EH (cell line): ENCODE data around the gene AP4S1.
A peak's percentile ranks its signal among the peaks of the same experiment; 100 is the strongest.
"Not testable (repeated sequence)": the region's sequence is repeated elsewhere in the genome, so short reads cannot be mapped to it uniquely, and the experiment has no call there.

Experiments
- DNase-seq: peaks from one replicate; pipeline ENCODE4 v3.0.0-alpha.2; 2015; ENCODE audit warnings: low read depth

The AP4S1 gene

DNA sequence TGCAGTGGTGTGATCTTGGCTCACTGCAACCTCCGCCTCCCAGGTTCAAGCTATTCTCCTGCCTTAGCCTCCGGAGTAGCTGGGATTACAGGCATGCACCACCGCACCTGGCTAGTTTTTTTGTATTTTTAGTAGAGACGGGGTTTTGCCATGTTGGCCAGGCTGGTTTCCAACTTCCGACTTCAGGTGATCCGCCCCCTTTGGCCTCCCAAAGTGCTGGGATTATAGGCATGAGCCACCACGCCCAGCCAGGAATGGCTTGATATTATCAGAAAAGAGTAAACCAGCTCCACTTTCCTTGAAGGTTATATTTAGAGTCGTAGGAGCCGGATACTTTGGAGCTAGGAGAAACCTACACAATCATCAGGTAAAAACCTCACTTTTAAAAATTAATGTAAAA lies 61.0 kb downstream of the AP4S1 start:
- DNase-seq, result not testable (repeated sequence)

DNA sequence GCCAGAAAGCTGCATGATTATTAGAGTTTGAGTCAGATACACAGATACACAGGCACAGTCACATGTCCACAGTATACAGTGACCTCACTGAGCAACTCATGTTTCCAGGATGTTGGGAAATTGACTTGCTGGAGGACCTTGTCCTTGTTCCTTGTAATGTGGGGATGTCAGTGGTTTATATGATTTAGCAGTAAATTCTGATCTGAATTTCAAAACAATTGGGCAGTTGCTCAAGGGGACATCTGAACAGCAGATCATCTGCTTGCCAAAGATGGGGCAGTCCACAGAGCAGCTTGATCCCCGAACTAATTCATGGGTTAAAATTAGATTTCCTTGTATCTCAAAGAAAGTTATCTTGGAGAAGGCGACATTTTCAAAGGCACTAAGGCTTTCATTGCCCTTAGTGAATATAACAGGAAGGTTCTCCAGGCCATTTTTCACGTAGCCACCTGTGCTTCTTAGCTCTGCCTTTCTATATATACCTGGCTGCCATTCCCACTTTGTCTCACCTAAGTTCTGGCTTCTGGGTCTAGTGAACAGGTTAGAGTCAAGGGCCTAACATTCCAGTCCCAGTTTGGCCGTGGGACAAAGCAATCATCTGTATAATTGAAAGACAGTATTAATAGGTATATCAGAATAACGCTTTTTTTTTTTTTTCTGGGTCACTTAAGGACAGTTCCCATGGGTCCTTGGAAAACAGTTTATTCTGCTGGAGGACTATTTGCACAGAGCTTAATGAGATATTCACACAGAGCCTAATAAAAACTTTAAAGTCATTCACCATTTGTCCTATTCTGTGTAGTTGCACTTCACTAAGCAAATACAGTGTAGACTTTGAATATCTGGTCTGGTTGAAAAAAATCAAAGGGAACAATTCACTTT lies 65.7 kb downstream of the AP4S1 start:
- peak; percentile 89 for DNase-seq

DNA sequence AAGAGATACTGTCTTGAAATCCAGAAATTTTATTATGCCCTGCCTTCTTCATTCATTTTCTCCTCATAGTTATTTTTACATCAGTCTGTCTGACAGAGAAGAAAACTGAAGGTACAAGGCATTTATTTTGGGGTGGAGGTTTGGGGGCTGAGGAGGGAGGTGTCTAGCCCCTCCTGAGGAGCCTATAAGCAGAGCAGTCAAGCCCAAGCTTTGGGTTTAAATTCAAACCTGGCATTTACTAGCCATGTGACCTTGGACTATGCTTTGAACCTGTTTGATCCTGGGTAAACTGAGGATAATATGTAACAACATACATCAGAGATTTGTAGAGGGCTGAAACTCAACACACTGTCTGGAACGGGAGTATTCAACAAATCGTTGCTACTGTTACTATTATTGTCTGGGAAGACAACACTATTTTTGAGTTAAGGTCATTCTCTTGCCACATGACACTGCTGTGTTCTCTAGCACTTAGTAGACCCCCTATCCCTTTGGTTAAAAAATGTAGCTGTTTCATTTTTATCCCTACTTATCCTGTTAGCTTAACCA lies 66.8 kb downstream of the AP4S1 start:
- DNase-seq, result no peak

DNA sequence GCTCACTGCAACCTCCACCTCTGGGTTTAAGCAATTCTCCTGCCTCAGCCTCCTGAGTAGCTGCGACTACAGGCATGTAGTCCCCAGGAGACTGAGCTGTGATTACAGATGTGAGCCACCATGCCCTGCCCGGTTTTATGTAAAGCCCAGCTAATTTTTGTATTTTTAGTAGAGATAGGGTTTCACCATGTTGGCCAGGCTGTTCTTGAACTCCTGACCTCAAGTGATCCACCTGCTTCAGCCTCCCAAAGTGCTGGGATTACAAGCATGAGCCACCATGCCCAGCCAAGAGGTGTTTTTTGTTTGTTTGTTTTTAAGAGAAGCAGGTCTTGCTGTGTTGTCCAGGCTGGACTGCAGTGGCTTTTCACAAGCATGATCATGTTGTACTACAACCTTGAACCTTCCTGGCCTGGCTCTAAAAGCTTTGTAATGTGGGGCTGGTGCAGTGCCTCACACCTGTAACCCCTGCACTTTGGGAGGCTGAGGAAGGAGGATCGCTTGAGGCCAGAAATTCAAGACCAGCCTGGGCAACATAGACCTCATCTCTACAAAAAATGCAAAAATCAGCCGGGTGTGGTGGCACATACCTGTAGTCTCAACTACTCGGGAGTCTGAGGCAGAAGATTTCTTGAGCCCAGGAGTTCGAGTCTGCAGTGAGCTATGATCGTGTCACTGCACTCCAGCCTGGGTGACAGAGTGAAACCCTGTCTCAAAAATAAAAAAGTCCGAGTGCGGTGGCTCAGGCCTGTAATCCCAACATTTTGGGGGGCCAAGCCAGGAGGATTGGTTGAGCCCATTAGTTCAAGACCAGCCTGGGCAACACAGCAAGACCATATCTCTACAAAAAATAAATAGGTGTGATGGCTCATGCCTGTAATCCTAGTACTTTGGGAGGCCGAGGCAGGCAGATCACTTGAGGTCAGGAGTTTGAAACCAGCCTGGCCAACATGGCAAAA lies 68.7 kb downstream of the AP4S1 start:
- not testable (repeated sequence) for DNase-seq

DNA sequence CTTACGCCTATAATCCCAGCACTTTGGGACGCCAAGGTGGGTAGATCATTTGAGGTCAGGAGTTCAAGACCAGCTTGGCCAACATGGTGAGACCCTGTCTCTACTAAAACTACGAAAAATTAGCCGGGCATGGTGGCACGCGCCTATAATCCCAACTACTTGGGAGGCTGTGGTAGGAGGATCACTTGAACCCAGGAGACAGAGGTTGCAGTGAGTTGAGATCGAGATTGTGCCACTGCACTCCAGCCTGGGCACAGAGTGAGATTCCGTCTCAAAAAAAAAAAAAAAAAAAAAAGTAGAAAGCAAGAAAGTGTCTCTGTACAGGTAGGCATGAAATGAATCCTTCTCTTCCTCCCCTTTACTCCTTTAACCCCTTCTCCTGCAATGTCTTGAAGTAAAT lies 70.4 kb downstream of the AP4S1 start:
- DNase-seq, result not testable (repeated sequence)

DNA sequence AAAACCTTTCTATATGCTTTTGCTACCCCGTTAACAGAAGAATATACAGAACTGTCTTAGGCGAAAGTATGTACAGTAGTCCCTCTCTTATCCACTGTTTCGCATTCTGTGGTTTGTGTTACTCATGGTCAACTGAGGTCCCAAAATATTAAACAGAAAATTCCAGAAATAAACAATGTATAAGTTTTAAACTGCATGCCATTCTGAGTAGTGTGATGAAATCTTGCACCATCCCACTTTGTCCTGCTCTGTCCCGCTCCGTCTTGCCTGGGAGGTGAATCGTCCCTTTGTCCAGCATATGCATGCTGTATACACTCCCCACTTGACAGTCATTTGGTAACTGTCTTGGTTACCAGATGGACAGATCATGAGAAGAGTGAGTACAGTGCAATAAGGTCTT lies 70.8 kb downstream of the AP4S1 start:
- DNase-seq, result peak; percentile 53

DNA sequence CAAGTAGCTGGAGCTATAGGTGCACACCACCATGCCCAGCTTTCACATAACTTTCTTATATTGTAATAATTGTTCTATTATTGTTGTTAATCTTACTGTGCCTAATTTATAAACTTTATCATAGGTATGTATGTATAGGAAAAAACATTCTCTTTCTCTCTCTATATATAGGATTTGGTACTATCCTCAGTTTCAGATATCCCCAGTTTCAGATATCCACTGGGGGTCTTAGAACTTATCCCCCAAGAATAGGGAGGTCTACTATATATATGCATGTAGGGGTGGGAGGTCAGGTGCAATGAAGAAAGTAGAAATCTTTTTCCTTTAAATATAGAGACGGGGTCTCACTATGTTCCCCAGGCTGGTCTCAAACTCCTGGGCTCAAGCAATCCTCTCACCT lies 71.6 kb downstream of the AP4S1 start:
- DNase-seq, result no peak

DNA sequence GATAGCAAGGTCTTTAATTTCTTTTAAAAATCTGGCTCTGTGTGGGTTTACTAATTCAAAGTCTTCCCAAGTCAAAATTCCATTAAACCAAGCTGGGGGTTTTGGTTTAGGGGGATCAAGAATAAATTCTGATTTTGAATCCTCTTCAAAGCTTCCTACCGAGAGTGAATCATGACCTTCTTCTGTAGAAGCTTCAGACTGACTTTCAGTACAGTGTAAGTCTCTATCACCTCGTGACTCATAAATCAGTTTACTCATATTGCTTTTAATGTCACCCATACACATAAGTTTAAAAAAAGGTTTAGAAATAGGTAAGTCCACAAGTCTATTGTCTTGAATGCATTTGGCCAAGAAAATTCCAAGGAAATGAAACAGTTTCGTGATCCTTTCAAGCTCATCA lies 81.3 kb downstream of the AP4S1 start:
- peak; percentile 9 for DNase-seq

DNA sequence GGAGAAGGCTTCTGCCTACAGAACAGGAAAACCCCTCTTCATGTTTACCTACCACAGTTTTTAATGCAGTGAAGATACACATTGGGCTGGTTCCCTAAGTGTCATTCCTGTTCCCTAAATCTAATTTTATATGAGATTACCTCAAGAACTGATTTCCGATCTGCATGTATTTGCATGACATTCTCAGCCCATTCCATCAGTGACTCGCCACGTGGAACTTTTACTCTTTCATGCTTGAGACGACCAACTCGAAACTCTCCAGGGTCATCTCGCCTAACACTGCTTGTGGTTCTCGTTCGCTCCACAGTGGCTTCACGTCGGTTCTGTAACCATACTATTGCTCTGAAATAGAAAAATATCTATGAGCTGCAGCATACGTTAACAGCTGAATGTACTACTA lies 83.8 kb downstream of the AP4S1 start:
- no peak for DNase-seq

DNA sequence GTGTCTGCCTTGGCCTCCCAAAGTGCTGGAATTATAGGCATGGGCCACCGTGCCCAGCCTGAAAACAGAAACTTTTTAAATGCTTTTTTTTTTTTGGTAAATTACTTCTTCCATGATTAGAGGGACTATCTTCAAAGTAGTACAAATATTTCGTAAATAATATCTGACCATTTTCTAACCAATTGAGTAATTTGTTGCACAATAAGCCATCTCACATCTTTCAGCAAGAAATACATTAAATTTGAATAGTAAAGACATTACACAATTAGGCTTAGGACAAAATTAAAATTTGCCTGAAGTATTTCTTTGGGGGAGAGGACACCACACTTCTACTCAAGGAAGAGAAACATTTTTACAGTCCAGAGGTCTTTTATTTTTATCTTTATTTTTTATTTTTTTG lies 85.4 kb downstream of the AP4S1 start:
- DNase-seq, result no peak

DNA sequence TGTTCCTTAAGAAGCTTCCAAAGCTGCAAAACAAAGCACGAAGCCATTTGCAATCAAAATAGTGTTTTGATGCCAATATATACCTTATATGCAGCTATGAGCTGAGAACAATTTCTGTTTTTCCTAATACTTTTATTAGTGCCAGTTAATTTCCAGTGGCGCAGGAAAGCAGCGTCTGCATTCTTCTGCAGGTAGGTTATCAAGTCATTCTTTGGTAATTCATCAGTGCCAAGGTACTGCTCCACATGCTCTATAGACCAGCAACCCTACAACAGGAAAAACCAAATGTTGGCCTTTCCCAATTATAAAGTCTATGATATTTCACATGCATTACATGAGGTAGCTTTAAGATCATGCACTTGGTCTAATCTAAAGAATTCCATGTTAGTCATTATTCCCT lies 88.3 kb downstream of the AP4S1 start:
- no peak for DNase-seq

DNA sequence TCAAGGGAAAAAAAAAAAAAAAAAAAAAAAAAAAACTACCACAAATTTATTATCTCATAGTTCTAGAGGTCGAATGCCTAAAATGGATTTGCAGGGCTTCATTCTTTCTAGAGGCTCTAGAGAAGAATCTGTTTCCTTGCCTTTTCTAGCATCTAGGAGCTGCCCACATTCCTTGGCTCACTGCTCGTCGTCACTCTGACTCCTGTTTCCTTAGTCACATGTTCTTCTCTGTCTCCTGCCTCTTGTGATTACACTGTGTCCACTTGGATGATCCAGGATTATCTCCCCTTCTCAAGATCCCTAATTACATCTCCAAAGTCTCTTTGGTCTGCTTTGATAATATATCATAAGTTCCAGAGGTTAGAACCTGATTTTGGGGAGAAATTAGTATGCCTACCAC lies 93.4 kb downstream of the AP4S1 start:
- DNase-seq, result peak; percentile 39

DNA sequence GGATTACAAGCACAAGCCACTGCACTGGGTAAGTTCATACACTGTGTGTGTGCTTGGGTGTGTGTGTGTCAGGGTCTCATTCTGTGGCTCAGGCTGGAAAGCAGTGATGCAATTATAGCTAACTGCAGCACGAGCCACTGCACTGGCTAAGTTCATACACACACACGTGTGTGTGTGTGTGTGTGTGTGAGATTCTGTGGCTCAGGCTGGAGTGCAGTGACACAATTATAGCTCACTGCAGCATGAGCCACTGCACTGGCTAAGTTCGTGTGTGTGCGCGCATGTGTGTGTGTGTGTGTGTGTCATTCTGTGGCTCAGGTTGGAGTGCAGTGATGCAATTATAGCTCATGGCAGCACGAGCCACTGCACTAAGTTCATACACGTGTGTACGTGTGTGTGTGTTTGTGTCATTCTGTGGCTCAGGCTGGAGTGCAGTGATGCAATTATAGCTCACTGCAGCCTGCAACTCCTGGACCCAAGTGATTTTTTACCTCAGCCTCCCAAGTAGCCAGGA lies 96.7 kb downstream of the AP4S1 start:
- peak; percentile 6 for DNase-seq

DNA sequence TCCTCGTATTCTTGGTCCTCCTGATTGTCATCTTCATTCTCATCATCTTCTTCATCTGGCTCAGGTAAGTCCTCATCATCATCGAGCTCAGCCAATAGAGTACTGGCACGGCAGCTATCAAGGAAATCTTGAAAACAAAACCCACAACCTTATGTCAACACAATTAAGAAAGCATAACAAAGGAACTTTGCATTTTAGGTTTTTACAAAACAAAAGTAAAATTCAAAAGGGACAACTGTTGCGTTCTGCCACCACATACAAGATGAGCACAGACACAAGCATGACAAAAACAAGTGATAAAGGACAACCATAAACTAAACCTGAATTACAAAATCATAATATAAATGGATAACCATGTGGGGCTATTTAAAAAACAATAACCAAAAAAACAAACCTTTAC lies 97.5 kb downstream of the AP4S1 start:
- no peak for DNase-seq

DNA sequence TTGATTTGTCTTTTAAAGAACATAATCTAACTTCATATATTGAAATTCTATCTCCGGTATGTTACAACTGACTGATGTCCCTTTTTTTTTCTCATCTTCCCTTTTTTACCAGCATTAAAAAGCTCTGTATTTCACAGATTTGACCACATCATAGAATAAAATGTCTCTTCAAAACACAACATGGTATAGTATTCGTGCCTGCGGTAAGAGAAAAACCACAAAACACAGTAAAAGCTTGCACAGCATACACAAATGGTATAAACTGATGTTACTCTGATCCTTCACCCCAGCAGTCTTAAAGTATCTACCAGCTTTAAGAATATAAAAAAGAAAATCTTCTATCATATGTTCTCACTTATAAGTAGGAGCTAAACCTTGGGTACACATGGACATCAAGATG lies 98.7 kb downstream of the AP4S1 start:
- no peak for DNase-seq

DNA sequence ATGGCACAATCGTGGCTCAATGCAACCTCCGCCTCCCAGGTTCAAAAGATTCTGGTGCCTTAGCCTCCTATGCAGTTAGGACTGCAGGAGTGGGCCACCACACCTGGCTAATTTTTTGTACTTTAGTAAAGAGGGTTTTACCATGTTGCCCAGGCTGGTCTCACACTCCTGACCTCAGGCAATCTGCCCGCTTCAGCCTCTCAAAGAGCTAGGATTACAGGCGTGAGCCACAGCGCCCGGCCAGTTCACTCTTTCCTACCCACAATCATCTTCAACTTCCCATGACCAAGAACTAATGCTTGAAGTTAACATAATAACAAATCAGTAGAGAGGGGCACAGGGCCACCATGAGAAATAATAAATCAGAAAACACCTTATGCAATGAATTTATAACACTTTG lies 99.8 kb downstream of the AP4S1 start:
- DNase-seq, result no peak

DNA sequence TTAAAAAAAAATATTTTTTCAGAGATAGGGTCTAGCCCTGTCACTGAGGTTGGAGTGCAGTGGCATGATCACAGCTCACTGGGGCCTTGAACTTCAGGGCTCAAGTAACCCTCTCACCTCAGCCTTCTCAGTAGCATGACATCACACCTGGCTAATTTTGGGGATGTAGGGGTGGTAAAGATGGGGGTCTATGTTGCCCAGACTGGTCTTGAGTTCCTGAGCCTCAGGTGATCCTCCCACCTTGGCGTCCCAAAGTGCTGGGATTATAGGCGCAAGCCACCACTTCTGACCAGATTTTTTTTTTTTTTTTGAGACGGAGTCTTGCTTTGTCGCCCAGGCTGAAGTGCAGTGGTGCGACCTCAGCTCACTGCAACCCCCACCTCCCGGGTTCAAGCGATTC lies 101.2 kb downstream of the AP4S1 start:
- no peak for DNase-seq

DNA sequence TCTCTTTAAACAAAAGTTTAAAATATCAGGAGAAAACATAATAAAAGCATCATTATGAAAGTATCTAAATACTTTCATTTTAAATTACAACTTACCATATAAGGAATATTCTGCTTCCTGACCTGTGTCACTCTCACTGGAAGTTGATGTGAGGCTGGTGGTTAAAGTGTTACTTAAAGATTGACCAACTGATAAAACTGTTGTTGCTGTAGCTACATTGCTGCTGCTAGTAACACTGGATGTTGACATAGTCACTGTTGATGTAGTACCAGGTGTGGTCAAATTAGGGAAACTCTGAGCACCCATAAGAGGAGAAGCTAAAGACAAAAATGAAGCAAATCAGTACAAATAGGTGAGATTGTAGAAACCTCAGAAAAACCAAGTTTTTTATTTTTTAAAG lies 102.2 kb downstream of the AP4S1 start:
- DNase-seq, result peak; percentile 7

DNA sequence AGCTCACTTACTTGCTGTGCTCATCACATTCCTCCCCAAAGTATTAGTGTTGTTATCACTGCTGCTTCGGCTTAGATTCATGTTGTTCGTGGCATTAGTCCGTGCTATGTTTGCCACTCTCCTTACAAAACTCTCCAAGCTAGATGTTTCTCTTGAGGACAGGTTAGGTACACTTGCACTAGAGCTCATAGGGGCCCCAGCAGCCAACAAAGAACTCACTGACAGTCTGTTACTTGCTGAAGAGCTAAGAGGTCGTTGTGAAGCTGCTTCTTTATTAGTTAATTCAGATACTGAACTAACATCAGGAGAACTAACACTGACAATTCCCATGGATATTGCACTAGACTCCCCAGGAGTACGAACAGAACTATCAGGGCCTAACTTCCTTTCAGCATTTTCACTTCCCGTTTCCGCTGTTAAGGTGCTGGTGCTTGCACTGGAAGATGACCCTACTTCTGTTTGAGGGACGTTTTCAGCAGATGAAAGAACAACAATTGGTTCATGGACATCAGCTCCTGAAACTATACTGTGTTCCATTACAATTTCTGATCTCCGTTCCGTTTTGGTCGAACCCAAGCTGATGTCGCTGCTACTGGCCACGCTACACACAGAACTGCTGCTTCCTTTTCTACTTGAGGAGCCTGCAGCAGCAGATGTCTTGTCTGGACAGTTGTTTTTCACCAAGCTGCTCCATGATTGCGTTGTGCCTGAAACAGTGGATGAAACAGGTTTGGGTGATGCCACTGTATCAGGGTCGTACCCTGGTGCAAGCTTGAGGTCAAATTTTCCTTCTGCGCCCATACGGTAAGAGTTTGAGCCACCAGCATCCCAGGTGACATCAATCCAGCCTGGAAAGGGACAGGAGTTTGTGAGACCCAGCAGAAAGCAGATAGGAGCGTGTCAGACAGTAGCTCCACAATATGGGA lies 103.4 kb downstream of the AP4S1 start:
- no peak for DNase-seq

DNA sequence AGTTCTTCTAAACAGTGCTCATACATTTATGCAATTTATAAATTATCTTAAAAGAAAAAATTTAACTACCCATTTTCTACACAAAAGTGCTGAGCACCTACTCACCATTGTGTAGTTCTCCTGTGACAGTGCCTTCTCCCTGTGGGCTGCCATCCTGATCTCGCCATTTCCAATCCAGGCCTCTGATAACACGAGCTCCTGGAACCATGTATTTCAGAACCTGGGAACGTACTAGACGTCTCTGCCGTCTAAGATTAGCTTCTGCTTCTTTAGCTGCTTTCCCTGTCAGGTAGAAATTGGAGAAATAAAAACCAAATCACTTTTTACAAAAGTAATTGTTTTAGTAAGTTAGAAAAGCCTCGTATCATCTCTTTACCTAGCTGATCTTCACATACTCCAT lies 107.7 kb downstream of the AP4S1 start:
- no peak for DNase-seq

DNA sequence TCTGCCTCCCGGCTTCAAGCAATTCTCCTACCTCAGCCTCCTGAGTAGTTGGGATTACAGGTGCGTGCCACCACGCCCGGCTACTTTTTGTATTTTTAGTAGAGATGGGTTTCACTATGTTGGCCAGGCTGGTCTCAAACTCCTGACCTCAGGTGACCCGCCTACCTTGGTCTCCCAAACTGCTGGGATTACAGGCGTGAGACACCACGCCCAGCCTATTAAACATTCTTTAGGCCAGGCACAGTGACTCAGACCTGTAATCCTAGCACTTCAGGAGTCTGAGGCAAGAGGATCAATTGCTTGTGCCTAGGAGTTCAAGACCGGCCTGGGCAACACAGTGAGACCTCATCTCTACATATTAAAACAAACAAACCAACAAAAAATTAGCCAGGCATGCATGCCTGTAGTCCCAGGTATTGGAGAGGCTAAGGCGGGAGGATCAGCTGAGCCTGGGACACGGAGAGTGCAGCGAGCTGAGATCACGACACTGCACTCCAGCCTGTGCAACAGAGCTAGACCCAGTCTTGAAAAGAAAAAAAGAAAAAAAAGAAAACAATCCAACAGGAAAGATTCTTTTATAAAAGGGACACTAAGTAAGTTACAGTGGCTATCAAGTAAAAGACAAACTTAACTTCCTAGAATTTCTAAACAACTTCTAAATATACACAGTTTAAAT lies 111.9 kb downstream of the AP4S1 start:
- DNase-seq, result no peak
